Mucosa of stomach (tissue), 1 donor: ENCODE data around the gene RNF180.

ENCODE experiments used
- H3K27me3 ChIP-seq: one replicate; pipeline ENCODE4 v1.7.0; 2013; ENCODE audit warnings: mild to moderate bottlenecking, low read length; ENCODE audit not compliant: control insufficient read depth, insufficient read depth
- H3K36me3 ChIP-seq: one replicate; pipeline ENCODE4 v1.7.0; 2013; ENCODE audit warnings: low read length; ENCODE audit not compliant: control insufficient read depth, insufficient read depth
- H3K4me1 ChIP-seq: one replicate; pipeline ENCODE4 v1.7.0; 2013; ENCODE audit warnings: mild to moderate bottlenecking, low read length; ENCODE audit not compliant: control insufficient read depth, insufficient read depth
- H3K4me3 ChIP-seq: one replicate; pipeline ENCODE4 v1.7.0; 2013; ENCODE audit warnings: low read length
- H3K9ac ChIP-seq: one replicate; pipeline ENCODE4 v1.7.0; 2013; ENCODE audit warnings: mild to moderate bottlenecking, low read length, moderate library complexity
- H3K9me3 ChIP-seq: one replicate; pipeline ENCODE4 v1.7.0; 2013; ENCODE audit warnings: mild to moderate bottlenecking, low read length, moderate library complexity; ENCODE audit not compliant: control insufficient read depth
- donor health status: Pancreatic carcinoma.

The RNF180 gene

GRCh38 chr5:64298586-64298985 is 132.9 kb downstream of the RNF180 start:
- H3K9me3 ChIP-seq, result no peaks in the 10 kb centered on the region
- H3K27me3 ChIP-seq, result no peaks in the 10 kb centered on the region
- H3K4me3 ChIP-seq, result no peak overlapping the region
- H3K36me3 ChIP-seq, result no peaks in the 10 kb centered on the region
- H3K4me1 ChIP-seq, result no peaks in the 10 kb centered on the region
- no peak overlapping the region for H3K9ac ChIP-seq

- Histone ChIP-seq H3K9ac (no peak overlapping the region), H3K27me3 (no peaks in the 10 kb centered on the region), H3K4me3 (no peak overlapping the region), H3K36me3 (no peaks in the 10 kb centered on the region), H3K9me3 (no peaks in the 10 kb centered on the region), H3K4me1 (no peaks in the 10 kb centered on the region)
Measured at GRCh38 chr5:64299805-64300204, 134.2 kb downstream of the RNF180 start.

GRCh38 chr5:64301566-64301965 is 135.9 kb downstream of the RNF180 start:
- Histone ChIP-seq H3K27me3 (no peaks in the 10 kb centered on the region), H3K9ac (no peak overlapping the region), H3K4me3 (no peak overlapping the region), H3K36me3 (no peaks in the 10 kb centered on the region), H3K4me1 (no peaks in the 10 kb centered on the region), H3K9me3 (no peaks in the 10 kb centered on the region)

GRCh38 chr5:64308135-64308534 is 142.5 kb downstream of the RNF180 start:
- Histone ChIP-seq H3K9me3 (no peaks in the 10 kb centered on the region), H3K4me1 (no peaks in the 10 kb centered on the region), H3K9ac (no peak overlapping the region), H3K36me3 (no peaks in the 10 kb centered on the region), H3K4me3 (no peak overlapping the region), H3K27me3 (no peaks in the 10 kb centered on the region)

- H3K4me3 ChIP-seq, result no peak overlapping the region
- H3K9me3 ChIP-seq, result no peaks in the 10 kb centered on the region
- no peak overlapping the region for H3K9ac ChIP-seq
- H3K36me3 ChIP-seq, result no peaks in the 10 kb centered on the region
- no peaks in the 10 kb centered on the region for H3K4me1 ChIP-seq
- H3K27me3 ChIP-seq, result no peaks in the 10 kb centered on the region
Measured at GRCh38 chr5:64312491-64312890, 146.8 kb downstream of the RNF180 start.

GRCh38 chr5:64315778-64316177 is 150.1 kb downstream of the RNF180 start:
- no peak overlapping the region for H3K4me3 ChIP-seq
- no peaks in the 10 kb centered on the region for H3K4me1 ChIP-seq
- H3K9ac ChIP-seq, result no peak overlapping the region
- H3K27me3 ChIP-seq, result no peaks in the 10 kb centered on the region
- no peaks in the 10 kb centered on the region for H3K9me3 ChIP-seq
- no peaks in the 10 kb centered on the region for H3K36me3 ChIP-seq

GRCh38 chr5:64318175-64318574 is 152.5 kb downstream of the RNF180 start:
- no peak overlapping the region for H3K9ac ChIP-seq
- H3K27me3 ChIP-seq, result no peaks in the 10 kb centered on the region
- H3K36me3 ChIP-seq, result no peaks in the 10 kb centered on the region
- H3K4me1 ChIP-seq, result no peaks in the 10 kb centered on the region
- H3K9me3 ChIP-seq, result no peaks in the 10 kb centered on the region
- no peak overlapping the region for H3K4me3 ChIP-seq

- H3K9ac ChIP-seq, result no peak overlapping the region
- no peaks in the 10 kb centered on the region for H3K9me3 ChIP-seq
- H3K36me3 ChIP-seq, result no peaks in the 10 kb centered on the region
- no peaks in the 10 kb centered on the region for H3K27me3 ChIP-seq
- no peak overlapping the region for H3K4me3 ChIP-seq
- H3K4me1 ChIP-seq, result no peaks in the 10 kb centered on the region
Measured at GRCh38 chr5:64323591-64323990, 157.9 kb downstream of the RNF180 start.

GRCh38 chr5:64330728-64331231 is 165.1 kb downstream of the RNF180 start:
- Histone ChIP-seq H3K4me3 (no peak overlapping the region), H3K36me3 (no peaks in the 10 kb centered on the region), H3K27me3 (no peaks in the 10 kb centered on the region), H3K9me3 (no peaks in the 10 kb centered on the region), H3K4me1 (no peaks in the 10 kb centered on the region), H3K9ac (no peak overlapping the region)

- Histone ChIP-seq H3K4me1 (no peaks in the 10 kb centered on the region), H3K36me3 (no peaks in the 10 kb centered on the region), H3K27me3 (no peaks in the 10 kb centered on the region), H3K9ac (no peak overlapping the region), H3K4me3 (no peak overlapping the region), H3K9me3 (no peaks in the 10 kb centered on the region)
Measured at GRCh38 chr5:64331597-64332277, 166.1 kb downstream of the RNF180 start.

- Histone ChIP-seq H3K36me3 (no peaks in the 10 kb centered on the region), H3K9me3 (no peaks in the 10 kb centered on the region), H3K4me3 (no peak overlapping the region), H3K9ac (no peak overlapping the region), H3K27me3 (no peaks in the 10 kb centered on the region), H3K4me1 (no peaks in the 10 kb centered on the region)
Measured at GRCh38 chr5:64333886-64334285, 168.2 kb downstream of the RNF180 start.

GRCh38 chr5:64339769-64340168 is 174.1 kb downstream of the RNF180 start:
- Histone ChIP-seq H3K9me3 (no peaks in the 10 kb centered on the region), H3K4me3 (no peak overlapping the region), H3K9ac (no peak overlapping the region), H3K27me3 (no peaks in the 10 kb centered on the region), H3K36me3 (no peaks in the 10 kb centered on the region), H3K4me1 (no peaks in the 10 kb centered on the region)

- H3K9me3 ChIP-seq, result no peaks in the 10 kb centered on the region
- no peak overlapping the region for H3K9ac ChIP-seq
Measured at GRCh38 chr5:64340293-64340692, 174.7 kb downstream of the RNF180 start.

More at GRCh38 chr5:64340293-64340692, 174.7 kb downstream of the RNF180 start:
- H3K27me3 ChIP-seq, result no peaks in the 10 kb centered on the region
- no peaks in the 10 kb centered on the region for H3K36me3 ChIP-seq
- no peaks in the 10 kb centered on the region for H3K4me1 ChIP-seq
- H3K4me3 ChIP-seq, result no peak overlapping the region
